ENCODE results near the gene ZNRF2. TPM values are rescaled to one million over a fixed set of nuclear protein-coding genes. Genes with fewer than 3 reads are reported as not detected.

ZNRF2 gene
- total and polyA plus RNA-seq, 2 of the 13 experiments (the other 11 are each of a cell fraction or from before 2014, with no cell fraction given): 3.5 to 7.7 TPM

DNA sequence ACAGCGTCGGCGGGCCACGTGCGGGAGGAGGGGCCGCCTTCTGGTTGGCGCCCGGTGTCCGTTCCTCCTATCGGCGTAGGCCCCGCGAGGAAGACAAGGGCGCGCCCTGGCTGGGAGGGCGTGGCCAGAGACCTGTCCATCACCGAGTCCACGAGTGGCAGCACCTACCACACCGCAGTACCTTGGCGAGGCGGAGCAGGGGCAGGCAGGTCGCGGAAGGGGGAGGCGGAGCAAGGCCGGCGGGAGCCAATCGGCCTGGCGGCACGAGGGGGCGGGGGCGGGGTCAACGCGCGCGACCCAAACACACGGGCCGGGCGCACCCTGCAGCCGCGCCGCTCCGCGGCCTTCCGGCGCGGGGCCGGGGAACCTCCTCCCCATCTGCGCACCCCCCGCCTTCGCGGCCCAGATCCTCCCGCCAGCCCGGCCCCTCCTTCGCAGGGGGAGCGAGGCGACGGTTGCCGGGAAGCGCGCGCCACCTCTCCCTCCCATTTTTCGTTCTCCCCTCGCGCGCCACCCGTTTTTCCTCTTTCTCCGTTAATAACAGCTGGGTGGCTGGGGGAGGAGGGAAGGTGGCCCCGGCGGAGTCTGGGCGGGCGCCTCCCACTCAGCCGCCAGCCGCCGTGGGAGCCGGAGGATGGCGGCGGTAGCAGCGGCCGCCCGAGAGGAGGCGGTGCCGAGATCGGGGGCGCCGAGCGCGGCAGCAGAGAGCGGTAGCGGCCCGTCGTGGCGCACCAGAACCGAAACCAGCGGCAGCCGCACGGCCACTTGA lies at the start of gene ZNRF2 (continued):
- TF ChIP-seq, protein P1, sequence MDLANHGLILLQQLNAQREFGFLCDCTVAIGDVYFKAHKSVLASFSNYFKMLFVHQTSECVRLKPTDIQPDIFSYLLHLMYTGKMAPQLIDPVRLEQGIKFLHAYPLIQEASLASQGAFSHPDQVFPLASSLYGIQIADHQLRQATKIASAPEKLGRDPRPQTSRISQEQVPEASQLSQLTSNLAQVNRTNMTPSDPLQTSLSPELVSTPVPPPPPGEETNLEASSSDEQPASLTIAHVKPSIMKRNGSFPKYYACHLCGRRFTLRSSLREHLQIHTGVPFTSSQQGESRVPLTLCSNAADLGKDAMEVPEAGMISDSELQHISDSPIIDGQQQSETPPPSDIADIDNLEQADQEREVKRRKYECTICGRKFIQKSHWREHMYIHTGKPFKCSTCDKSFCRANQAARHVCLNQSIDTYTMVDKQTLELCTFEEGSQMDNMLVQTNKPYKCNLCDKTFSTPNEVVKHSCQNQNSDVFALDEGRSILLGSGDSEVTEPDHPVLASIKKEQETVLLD (CRISPR knock-in tag; IDR thresholded peaks at IDR 0.05; ENCODE audit: low read depth): peak; percentile 95
- TF ChIP-seq HNRNPLL (IDR thresholded peaks at IDR 0.05; ENCODE audit: low read depth, low read length, poor library complexity, severe bottlenecking): peak; percentile 87
- TF ChIP-seq, protein P2, sequence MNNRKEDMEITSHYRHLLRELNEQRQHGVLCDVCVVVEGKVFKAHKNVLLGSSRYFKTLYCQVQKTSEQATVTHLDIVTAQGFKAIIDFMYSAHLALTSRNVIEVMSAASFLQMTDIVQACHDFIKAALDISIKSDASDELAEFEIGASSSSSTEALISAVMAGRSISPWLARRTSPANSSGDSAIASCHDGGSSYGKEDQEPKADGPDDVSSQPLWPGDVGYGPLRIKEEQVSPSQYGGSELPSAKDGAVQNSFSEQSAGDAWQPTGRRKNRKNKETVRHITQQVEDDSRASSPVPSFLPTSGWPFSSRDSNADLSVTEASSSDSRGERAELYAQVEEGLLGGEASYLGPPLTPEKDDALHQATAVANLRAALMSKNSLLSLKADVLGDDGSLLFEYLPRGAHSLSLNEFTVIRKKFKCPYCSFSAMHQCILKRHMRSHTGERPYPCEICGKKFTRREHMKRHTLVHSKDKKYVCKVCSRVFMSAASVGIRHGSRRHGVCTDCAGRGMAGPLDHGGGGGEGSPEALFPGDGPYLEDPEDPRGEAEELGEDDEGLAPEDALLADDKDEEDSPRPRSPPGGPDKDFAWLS (CRISPR knock-in tag; IDR thresholded peaks at IDR 0.05; ENCODE audit: borderline replicate concordance): no peak
- TF ChIP-seq WIZ (CRISPR knock-in tag; IDR thresholded peaks at IDR 0.05): 0 out of 2 replicates have a peak, but pooled peaks have one; percentile 6
- no peak for TF ChIP-seq ZFP1 (CRISPR knock-in tag; IDR thresholded peaks at IDR 0.05)
- TF ChIP-seq ZIK1 (CRISPR knock-in tag; IDR thresholded peaks at IDR 0.05; ENCODE audit: borderline replicate concordance, low read depth): peak; percentile 88
- TF ChIP-seq HES4 (CRISPR knock-in tag; IDR thresholded peaks at IDR 0.05; ENCODE audit: borderline replicate concordance): no peak; the same call in 1 of the 2 replicates
- TF ChIP-seq CEBPB (IDR thresholded peaks at IDR 0.05; ENCODE audit: borderline replicate concordance, low read depth, low read length): no peak
- TF ChIP-seq, protein P3, sequence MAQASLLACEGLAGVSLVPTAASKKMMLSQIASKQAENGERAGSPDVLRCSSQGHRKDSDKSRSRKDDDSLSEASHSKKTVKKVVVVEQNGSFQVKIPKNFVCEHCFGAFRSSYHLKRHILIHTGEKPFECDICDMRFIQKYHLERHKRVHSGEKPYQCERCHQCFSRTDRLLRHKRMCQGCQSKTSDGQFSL (CRISPR knock-in tag; IDR thresholded peaks at IDR 0.05): peak; percentile 40; the same call in 1 of the 2 replicates
- TF ChIP-seq KLF16 (CRISPR knock-in tag; IDR thresholded peaks at IDR 0.05): peak in 1 of 2 experiments; percentile 74; a peak in 2 of 4 replicates
- peak; percentile 14; the same call in 1 of the 2 replicates for TF ChIP-seq ZNF335 (CRISPR knock-in tag; IDR thresholded peaks at IDR 0.05)
- no peak for TF ChIP-seq ZNF296 (CRISPR knock-in tag; conservative IDR thresholded peaks at IDR 0.05)
- TF ChIP-seq ZNF709 (CRISPR knock-in tag; IDR thresholded peaks at IDR 0.05): no peak; the same call in 1 of the 2 replicates
- TF ChIP-seq ZNF614 (CRISPR knock-in tag; IDR thresholded peaks at IDR 0.05; ENCODE audit: borderline replicate concordance): peak; percentile 57; the same call in 1 of the 2 replicates
- TF ChIP-seq, protein P4, sequence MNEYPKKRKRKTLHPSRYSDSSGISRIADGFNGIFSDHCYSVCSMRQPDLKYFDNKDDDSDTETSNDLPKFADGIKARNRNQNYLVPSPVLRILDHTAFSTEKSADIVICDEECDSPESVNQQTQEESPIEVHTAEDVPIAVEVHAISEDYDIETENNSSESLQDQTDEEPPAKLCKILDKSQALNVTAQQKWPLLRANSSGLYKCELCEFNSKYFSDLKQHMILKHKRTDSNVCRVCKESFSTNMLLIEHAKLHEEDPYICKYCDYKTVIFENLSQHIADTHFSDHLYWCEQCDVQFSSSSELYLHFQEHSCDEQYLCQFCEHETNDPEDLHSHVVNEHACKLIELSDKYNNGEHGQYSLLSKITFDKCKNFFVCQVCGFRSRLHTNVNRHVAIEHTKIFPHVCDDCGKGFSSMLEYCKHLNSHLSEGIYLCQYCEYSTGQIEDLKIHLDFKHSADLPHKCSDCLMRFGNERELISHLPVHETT (CRISPR knock-in tag; conservative IDR thresholded peaks at IDR 0.05): peak; percentile 94
- peak; percentile 29 for TF ChIP-seq PHF5A (CRISPR knock-in tag; IDR thresholded peaks at IDR 0.05; ENCODE audit: low read depth, unreplicated experiment)
- TF ChIP-seq, protein P5, sequence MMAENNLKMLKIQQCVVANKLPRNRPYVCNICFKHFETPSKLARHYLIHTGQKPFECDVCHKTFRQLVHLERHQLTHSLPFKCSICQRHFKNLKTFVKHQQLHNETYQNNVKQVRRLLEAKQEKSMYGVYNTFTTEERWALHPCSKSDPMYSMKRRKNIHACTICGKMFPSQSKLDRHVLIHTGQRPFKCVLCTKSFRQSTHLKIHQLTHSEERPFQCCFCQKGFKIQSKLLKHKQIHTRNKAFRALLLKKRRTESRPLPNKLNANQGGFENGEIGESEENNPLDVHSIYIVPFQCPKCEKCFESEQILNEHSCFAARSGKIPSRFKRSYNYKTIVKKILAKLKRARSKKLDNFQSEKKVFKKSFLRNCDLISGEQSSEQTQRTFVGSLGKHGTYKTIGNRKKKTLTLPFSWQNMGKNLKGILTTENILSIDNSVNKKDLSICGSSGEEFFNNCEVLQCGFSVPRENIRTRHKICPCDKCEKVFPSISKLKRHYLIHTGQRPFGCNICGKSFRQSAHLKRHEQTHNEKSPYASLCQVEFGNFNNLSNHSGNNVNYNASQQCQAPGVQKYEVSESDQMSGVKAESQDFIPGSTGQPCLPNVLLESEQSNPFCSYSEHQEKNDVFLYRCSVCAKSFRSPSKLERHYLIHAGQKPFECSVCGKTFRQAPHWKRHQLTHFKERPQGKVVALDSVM (CRISPR knock-in tag; IDR thresholded peaks at IDR 0.05): peak; percentile 33; the same call in 1 of the 2 replicates
- no peak for TF ChIP-seq SMAD9 (CRISPR knock-in tag; IDR thresholded peaks at IDR 0.05)
- TF ChIP-seq KDM5A (IDR thresholded peaks at IDR 0.05; ENCODE audit: borderline replicate concordance, low read length): no peak; the same call in 1 of the 2 replicates
- no peak for TF ChIP-seq ZSCAN12 (CRISPR knock-in tag; IDR thresholded peaks at IDR 0.05)

Data from HepG2 (cell line).